IMR-90 (cell line): ENCODE results near the gene CYP2A7.
"Not testable (repeated sequence)": the region's sequence is repeated elsewhere in the genome, so short reads cannot be mapped to it uniquely, and the experiment has no call there.

Experiments used
- BHLHE40 ChIP-seq: fragments of 150-350 bp; IDR thresholded peaks from 2 replicates; pipeline ENCODE4 v1.6.1; 2016; ENCODE audit warnings: mild to moderate bottlenecking, low read depth, low read length
- CEBPB ChIP-seq: IDR thresholded peaks from 2 replicates; pipeline ENCODE4 v1.6.1; 2012; ENCODE audit warnings: low read depth, low read length, improper control_type of control experiment
- CTCF ChIP-seq: conservative IDR thresholded peaks from 2 replicates; pipeline ENCODE4 v1.5.1; 2012; ENCODE audit warnings: mild to moderate bottlenecking, low read depth, low read length, improper control_type of control experiment
- ELK1 ChIP-seq: fragments of 150-350 bp; IDR thresholded peaks from 2 replicates; pipeline ENCODE4 v1.6.1; 2016; ENCODE audit warnings: low read depth, mild to moderate bottlenecking, low read length, moderate library complexity, borderline replicate concordance
- MAFK ChIP-seq: IDR thresholded peaks from 2 replicates; pipeline ENCODE4 v1.6.1; 2012; ENCODE audit warnings: low read depth, low read length, improper control_type of control experiment
- POLR2A ChIP-seq: IDR thresholded peaks from 2 replicates; pipeline ENCODE4 v1.6.1; 2012; ENCODE audit warnings: mild to moderate bottlenecking, low read depth, low read length
- RAD21 ChIP-seq: IDR thresholded peaks from 2 replicates; pipeline ENCODE4 v1.6.1; 2012; ENCODE audit warnings: low read length, improper control_type of control experiment
- RFX5 ChIP-seq: IDR thresholded peaks from 2 replicates; pipeline ENCODE4 v1.8.0; 2012; ENCODE audit warnings: low read depth, mild to moderate bottlenecking, low read length, moderate library complexity
- SMC3 ChIP-seq: fragments of 150-350 bp; IDR thresholded peaks from 2 replicates; pipeline ENCODE4 v1.6.1; 2016; ENCODE audit warnings: low read depth, mild to moderate bottlenecking, antibody characterized with exemption, low read length, moderate library complexity
- USF2 ChIP-seq: fragments of 150-350 bp; IDR thresholded peaks from 2 replicates; pipeline ENCODE4 v1.6.1; 2017; ENCODE audit warnings: mild to moderate bottlenecking, antibody characterized with exemption, low read length, low read depth

GRCh38 chr19:40918303-40918702, 36.3 kb upstream of the CYP2A7 start:
- TF ChIP-seq CTCF, SMC3, MAFK, BHLHE40, RFX5, POLR2A, USF2, CEBPB, ELK1, RAD21: not testable (repeated sequence)
